A549 (cell line): ENCODE results near the gene MLC1. TPM values are rescaled to one million over a fixed set of nuclear protein-coding genes. Genes with fewer than 3 reads are reported as not detected.

Experiments
- ATAC-seq, 2 experiments: fragments of 200-7000 bp in 1 of 2; fragments of >200 bp in 1 of 2; cut with Nextera tagmentation in 1 of 2; cut with Tn5 transposase in 1 of 2; 3 replicates each; pipeline versions ENCODE4 v1.8.0 to v1.9.1; 2018 to 2020; ENCODE audit warnings: mild to moderate bottlenecking in 1 of 2, moderate library complexity in 1 of 2
- CTCF ChIA-PET: fragments of 300-600 bp; sonication (Branson Sonifier 250); formaldehyde crosslinking; extraction: SDS; loops from one replicate; lab custom pipeline; 2021; ENCODE audit warnings: antibody characterized with exemption, inconsistent platforms; lab: Yijun Ruan, JAX
- POLR2A ChIA-PET: fragments of 350-600 bp; formaldehyde crosslinking; extraction: SDS; loops from one replicate; lab custom pipeline; 2021; ENCODE audit warnings: antibody characterized with exemption, inconsistent platforms; lab: Yijun Ruan, JAX
- DNase-seq, 2 experiments: peaks; one replicate each; pipeline versions ENCODE4 v3.0.0 to v3.0.0-alpha.2; 2011 to 2016; ENCODE audit warnings: low read depth in 1 of 2, low spot score in 1 of 2
- FAIRE-seq: peaks from 2 replicates; lab custom pipeline; 2011; peaks lifted over from hg19 to GRCh38; lab: Jason Lieb, UNC
- H3K27ac ChIP-seq, 2 experiments: fragments of >200 bp; sonication (Bioruptor Twin); formaldehyde crosslinking; 3 replicates each; pipeline ENCODE4 v1.5.1; 2016 to 2017
- H3K4me1 ChIP-seq: fragments of >200 bp; sonication (Bioruptor Twin); formaldehyde crosslinking; 3 replicates; pipeline ENCODE4 v1.6.1; 2016
- H3K4me2 ChIP-seq: fragments of >200 bp; sonication (Bioruptor Twin); formaldehyde crosslinking; 3 replicates; pipeline ENCODE4 v1.6.1; 2016
- H3K4me3 ChIP-seq: fragments of >200 bp; sonication (Bioruptor Twin); formaldehyde crosslinking; 3 replicates; pipeline ENCODE4 v1.5.1; 2016
- H3K9me3 ChIP-seq: fragments of >200 bp; sonication (Bioruptor Twin); formaldehyde crosslinking; 3 replicates; pipeline ENCODE4 v1.6.1; 2016
- BHLHE40 ChIP-seq: IDR thresholded peaks from 2 replicates; pipeline ENCODE4 v1.6.1; 2012; ENCODE audit warnings: low read depth, low read length, inconsistent platforms
- CBX2 ChIP-seq: fragments of 200-600 bp; sonication (generic); IDR thresholded peaks from 2 replicates; pipeline ENCODE4 v1.6.1; 2016; ENCODE audit warnings: low read depth, mild to moderate bottlenecking, borderline replicate concordance
- CBX8 ChIP-seq: fragments of 200-600 bp; sonication (generic); IDR thresholded peaks from 2 replicates; pipeline ENCODE4 v1.6.1; 2016
- CEBPB ChIP-seq, 2 experiments: fragments of >200 bp in 1 of 2; sonication (Bioruptor Twin) in 1 of 2; formaldehyde crosslinking in 1 of 2; IDR thresholded peaks; 2 replicates each; pipeline ENCODE4 v1.6.1; 2012 to 2016
- CHD2 ChIP-seq: fragments of 150-350 bp; IDR thresholded peaks from 2 replicates; pipeline ENCODE4 v1.6.1; 2014; ENCODE audit warnings: low read length; ENCODE audit not compliant: partially characterized antibody
- EHF ChIP-seq: fragments of 250-450 bp; sonication (Bioruptor Pico); IDR thresholded peaks from 2 replicates; pipeline ENCODE4 v1.5.0; 2020; ENCODE audit warnings: mild to moderate bottlenecking
- EHMT2 ChIP-seq: fragments of 200-600 bp; sonication (generic); IDR thresholded peaks from 2 replicates; pipeline ENCODE4 v1.6.1; 2016; ENCODE audit warnings: antibody characterized with exemption, low read depth, mild to moderate bottlenecking, moderate library complexity
- EP300 ChIP-seq, 2 experiments: fragments of >200 bp; sonication (Bioruptor Twin); formaldehyde crosslinking; IDR thresholded peaks; 2 replicates in 1 of 2; 3 replicates in 1 of 2; pipeline ENCODE4 v1.6.1; 2016 to 2017
- ESRRA ChIP-seq: fragments of 150-350 bp; IDR thresholded peaks from 2 replicates; pipeline ENCODE4 v1.6.1; 2014; ENCODE audit warnings: mild to moderate bottlenecking, low read length, borderline replicate concordance
- FOSB ChIP-seq: fragments of 250-450 bp; sonication (Bioruptor Pico); IDR thresholded peaks from 2 replicates; pipeline ENCODE4 v1.5.0; 2020; ENCODE audit warnings: mild to moderate bottlenecking, moderate library complexity
- FOSL2 ChIP-seq, 2 experiments: fragments of 450-650 bp in 1 of 2; fragments of >200 bp in 1 of 2; sonication (Bioruptor Twin) in 1 of 2; formaldehyde crosslinking; IDR thresholded peaks; 2 replicates each; pipeline versions ENCODE4 v1.5.0 to v1.6.1; 2016 to 2020; ENCODE audit warnings: mild to moderate bottlenecking in 1 of 2, moderate library complexity in 1 of 2
- FOXS1 ChIP-seq: fragments of 250-450 bp; sonication (Bioruptor Pico); IDR thresholded peaks from 2 replicates; pipeline ENCODE4 v1.5.0; 2020; ENCODE audit warnings: mild to moderate bottlenecking, moderate library complexity
- HDAC2 ChIP-seq: fragments of 200-600 bp; sonication (generic); IDR thresholded peaks from 2 replicates; pipeline ENCODE4 v1.6.1; 2016
- HOXB5 ChIP-seq: fragments of 250-450 bp; sonication (Bioruptor Pico); IDR thresholded peaks from 2 replicates; pipeline ENCODE4 v1.5.0; 2020; ENCODE audit warnings: mild to moderate bottlenecking, moderate library complexity
- JUNB ChIP-seq: fragments of >200 bp; sonication (Bioruptor Twin); formaldehyde crosslinking; IDR thresholded peaks from 2 replicates; pipeline ENCODE4 v1.6.1; 2016
- KDM1A ChIP-seq: fragments of 200-600 bp; sonication (generic); IDR thresholded peaks from 2 replicates; pipeline ENCODE4 v1.6.1; 2016; ENCODE audit warnings: low read depth, mild to moderate bottlenecking
- MAFK ChIP-seq: fragments of 450-650 bp; IDR thresholded peaks from 2 replicates; pipeline ENCODE4 v1.6.1; 2014; ENCODE audit not compliant: partially characterized antibody
- MAZ ChIP-seq: fragments of 150-350 bp; IDR thresholded peaks from 2 replicates; pipeline ENCODE4 v1.6.1; 2014; ENCODE audit warnings: antibody characterized with exemption, low read depth, low read length, borderline replicate concordance
- MYC ChIP-seq: IDR thresholded peaks from 2 replicates; pipeline ENCODE4 v1.6.1; 2012; ENCODE audit warnings: mild to moderate bottlenecking, inconsistent platforms, low read length, improper control_type of control experiment, borderline replicate concordance
- NPAS2 ChIP-seq: fragments of 250-450 bp; sonication (Bioruptor Pico); IDR thresholded peaks from 2 replicates; pipeline ENCODE4 v1.8.0; 2022; ENCODE audit warnings: mild to moderate bottlenecking, moderate library complexity, borderline replicate concordance
- NR3C1 ChIP-seq: fragments of >200 bp; sonication (Bioruptor Twin); formaldehyde crosslinking; IDR thresholded peaks from 3 replicates; pipeline ENCODE4 v1.6.1; 2017
- POLR2A ChIP-seq: IDR thresholded peaks from 2 replicates; pipeline ENCODE4 v1.6.1; 2012; ENCODE audit warnings: mild to moderate bottlenecking, low read length
- POLR2AphosphoS2 ChIP-seq: conservative IDR thresholded peaks from 2 replicates; pipeline ENCODE4 v1.6.1; 2012; ENCODE audit warnings: low read length, improper control_type of control experiment, inconsistent platforms
- RARB ChIP-seq: fragments of 250-450 bp; sonication (Bioruptor Pico); IDR thresholded peaks from 2 replicates; pipeline ENCODE4 v1.8.0; 2021; ENCODE audit warnings: mild to moderate bottlenecking, moderate library complexity
- RCOR1 ChIP-seq: fragments of 150-350 bp; IDR thresholded peaks from 2 replicates; pipeline ENCODE4 v1.6.1; 2014; ENCODE audit warnings: antibody characterized with exemption, low read length, low read depth
- RNF2 ChIP-seq: fragments of 200-600 bp; sonication (generic); IDR thresholded peaks from 2 replicates; pipeline ENCODE4 v1.6.1; 2016; ENCODE audit warnings: low read depth, mild to moderate bottlenecking, antibody characterized with exemption, moderate library complexity, borderline replicate concordance
- SMC3 ChIP-seq: fragments of >200 bp; sonication (Bioruptor Twin); formaldehyde crosslinking; IDR thresholded peaks from 3 replicates; pipeline ENCODE4 v1.6.1; 2018; ENCODE audit warnings: inconsistent platforms
- TFCP2L1 ChIP-seq: fragments of 250-450 bp; sonication (Bioruptor Pico); IDR thresholded peaks from 2 replicates; pipeline ENCODE4 v1.5.0; 2021; ENCODE audit warnings: mild to moderate bottlenecking
- TP53 ChIP-seq: fragments of 250-450 bp; sonication (Bioruptor Pico); IDR thresholded peaks from 2 replicates; pipeline ENCODE4 v1.5.0; 2021; ENCODE audit warnings: mild to moderate bottlenecking, moderate library complexity
- ZFP36 ChIP-seq: fragments of 450-650 bp; IDR thresholded peaks from 2 replicates; pipeline ENCODE4 v1.6.1; 2014; ENCODE audit warnings: borderline replicate concordance; ENCODE audit not compliant: partially characterized antibody
- ZSCAN20 ChIP-seq: fragments of 250-450 bp; sonication (Bioruptor Pico); IDR thresholded peaks from 2 replicates; pipeline ENCODE4 v1.8.0; 2022; ENCODE audit warnings: mild to moderate bottlenecking, moderate library complexity
- WGBS: methylation state at CpG from one replicate; pipeline ENCODE4 v1.1.6; 2017; ENCODE audit errors: missing lambda C conversion rate; 5-methylcytosine and 5-hydroxymethylcytosine counted together
- polyA plus RNA-seq, 4 experiments: library from polyadenylated mRNA; depleted of rRNA in 3 of 4; stranded (reverse); fragments of >200 nt; fragmentation: RNase III in 1 of 4; extraction: RNeasy Plus Mini Kit Qiagen cat#74134 plus additional on column Dnase treatment in 1 of 4; gene quantifications; 2 replicates in 3 of 4; 3 replicates in 1 of 4; pipeline ENCODE4 v1.2.3, GENCODE V29; 2011 to 2017
- TF ChIP-seq, protein P1 (sequence below): IDR thresholded peaks from 2 replicates; pipeline ENCODE4 v1.6.1; 2012
- TF ChIP-seq, protein P2 (sequence below): fragments of >200 bp; sonication (Bioruptor Twin); formaldehyde crosslinking; IDR thresholded peaks from 3 replicates; pipeline ENCODE4 v1.5.1; 2016
- TF ChIP-seq, protein P3 (sequence below): fragments of 250-450 bp; sonication (Bioruptor Pico); IDR thresholded peaks from 2 replicates; pipeline ENCODE4 v1.5.0; 2021; ENCODE audit warnings: mild to moderate bottlenecking, moderate library complexity, borderline replicate concordance
- TF ChIP-seq, protein P4 (sequence below): IDR thresholded peaks from 2 replicates; pipeline ENCODE4 v1.6.1; 2012; ENCODE audit warnings: low read depth, borderline replicate concordance

MLC1 gene
- polyA plus RNA-seq, 2 of the 4 experiments (the other 2 are of a cell fraction): not detected

DNA sequence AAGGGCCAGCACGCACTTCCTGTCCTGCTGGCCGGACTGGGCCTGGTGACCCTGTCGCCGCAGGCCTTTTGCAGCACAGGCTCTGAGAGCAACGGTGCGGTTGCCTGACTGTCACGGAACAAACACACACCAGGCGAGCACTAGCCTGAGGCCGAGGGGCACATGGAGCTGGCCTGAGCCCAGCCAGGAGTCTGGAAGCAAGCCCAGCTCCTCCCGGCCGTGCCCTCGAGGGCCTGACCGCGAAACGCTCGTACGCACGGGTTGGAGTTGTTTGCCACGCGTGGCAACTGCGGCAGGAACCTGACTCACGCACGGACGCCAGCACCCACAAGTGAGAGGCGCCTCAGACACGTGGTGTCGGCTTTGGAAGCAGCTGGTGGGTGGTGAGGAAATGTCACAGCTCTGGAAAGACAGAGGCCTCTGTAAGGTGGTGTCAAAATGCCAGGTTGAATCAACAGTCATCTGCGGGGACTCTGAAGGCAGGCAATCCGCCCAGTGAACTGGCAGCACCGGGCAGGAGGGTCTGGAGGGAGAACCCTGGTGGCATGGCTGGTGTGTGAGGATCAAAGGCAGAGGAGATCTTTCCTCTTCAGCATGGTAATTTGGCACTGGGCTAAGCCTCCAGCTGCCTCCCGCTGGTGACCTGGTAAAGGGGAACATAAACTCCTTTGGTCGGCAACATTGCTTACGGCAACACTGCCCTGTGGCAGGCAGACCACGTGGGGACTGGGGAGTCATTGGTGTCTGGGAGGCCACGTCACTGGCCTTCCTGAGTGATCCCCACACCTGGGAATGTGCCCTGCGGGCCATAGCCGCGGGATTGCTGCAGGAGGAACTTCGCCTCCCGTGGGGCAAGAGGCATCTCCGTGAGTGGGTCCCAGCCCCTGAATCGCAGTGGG, 57.3 kb downstream of the MLC1 start:
- WGBS: 48% methylated on average over 30 of the region's 42 CpGs
- peak in 1 of 2 experiments; percentile 21; a peak in 2 of 6 replicates for ATAC-seq
- no peak overlapping the region for H3K4me2 ChIP-seq
- H3K27ac ChIP-seq: no peak overlapping the region
- FAIRE-seq: no peak
- H3K4me1 ChIP-seq: peaks cover 6% of the 10 kb centered on the region; the same call in 1 of the 3 replicates
- CTCF ChIA-PET: interaction anchor here (0.6 to 1.5 kb wide), 5 partner anchors 14 to 275 kb away, joined by 3 to 8 read pairs (median 3); no protein-coding TSS in a partner anchor
- H3K9me3 ChIP-seq: no peaks in the 10 kb centered on the region
- DNase-seq: peak; percentile 37 to 61
- TF ChIP-seq, protein P1, sequence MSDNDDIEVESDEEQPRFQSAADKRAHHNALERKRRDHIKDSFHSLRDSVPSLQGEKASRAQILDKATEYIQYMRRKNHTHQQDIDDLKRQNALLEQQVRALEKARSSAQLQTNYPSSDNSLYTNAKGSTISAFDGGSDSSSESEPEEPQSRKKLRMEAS: peak; percentile 40; the same call in 1 of the 2 replicates
- TF ChIP-seq POLR2AphosphoS2: no peak
- POLR2A ChIA-PET: no interaction called here
- no peak overlapping the region for H3K4me3 ChIP-seq

DNA sequence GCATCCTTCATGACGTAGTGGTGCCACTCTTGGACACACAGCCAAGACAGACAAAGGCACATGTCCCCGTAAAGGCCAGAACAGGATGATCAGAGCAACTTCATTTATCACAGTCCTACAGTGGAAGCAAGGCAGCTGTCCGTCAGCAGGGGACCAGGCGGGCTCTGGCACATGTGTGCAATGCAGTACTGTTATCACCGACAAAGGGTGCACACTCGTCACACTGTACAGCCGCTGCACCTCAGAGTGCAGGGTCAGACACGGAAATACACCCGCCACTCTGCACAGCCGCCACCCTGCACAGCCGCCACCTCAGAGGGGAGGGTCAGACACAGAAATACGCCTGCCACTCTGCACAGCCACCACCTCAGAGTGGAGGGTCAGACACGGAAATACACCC, 59.2 kb downstream of the MLC1 start:
- FAIRE-seq (no peak), ATAC-seq (no peak)
- CTCF ChIA-PET: no interaction called here

DNA sequence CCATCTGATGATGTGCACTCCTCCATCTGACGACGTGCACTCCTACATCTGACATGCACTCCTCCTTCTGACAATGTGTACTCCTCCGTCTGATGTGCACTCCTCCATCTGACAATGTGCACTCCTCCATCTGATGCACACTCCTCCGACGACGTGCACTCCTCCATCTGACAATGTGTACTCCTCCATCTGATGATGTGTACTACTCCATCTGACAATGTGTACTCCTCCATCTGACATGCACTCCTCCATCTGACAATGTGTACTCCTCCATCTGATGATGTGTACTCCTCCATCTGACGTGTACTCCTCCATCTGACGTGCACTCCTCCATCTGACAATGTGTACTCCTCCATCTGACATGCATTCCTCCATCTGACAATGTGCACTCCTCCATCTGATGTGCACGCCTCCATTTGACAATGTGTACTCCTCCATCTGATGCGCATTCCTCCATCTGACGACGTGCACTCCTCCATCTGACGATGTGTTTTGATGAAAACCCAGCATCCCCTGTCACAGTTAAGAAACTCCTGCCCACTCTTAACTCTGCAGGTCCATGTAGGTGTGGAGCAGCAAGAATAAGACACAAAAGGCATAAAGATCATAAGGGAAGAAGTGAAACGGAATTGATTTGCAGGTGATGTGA, 62.9 kb downstream of the MLC1 start:
- no peaks in the 10 kb centered on the region for H3K4me1 ChIP-seq
- H3K27ac ChIP-seq: no peak overlapping the region
- no peak for ATAC-seq
- ChIA-PET CTCF (no interaction called here), POLR2A (no interaction called here)
- H3K4me3 ChIP-seq: no peak overlapping the region
- 63% methylated on average over 14 of the region's 14 CpGs for WGBS
- no peak overlapping the region for H3K4me2 ChIP-seq
- DNase-seq: no peak
- FAIRE-seq: no peak
- H3K9me3 ChIP-seq: no peaks in the 10 kb centered on the region
- TF ChIP-seq RCOR1 (no peak), MAFK (no peak), ZSCAN20 (CRISPR knock-in tag) (no peak), HDAC2 (no peak), CEBPB (IDR thresholded peaks at IDR 0.05) (no peak), SMC3 (no peak), TP53 (CRISPR knock-in tag) (no peak), NR3C1 (no peak), MYC (no peak), CHD2 (no peak), BHLHE40 (no peak), CBX8 (no peak), NPAS2 (CRISPR knock-in tag) (no peak), FOXS1 (CRISPR knock-in tag) (no peak), POLR2A (no peak), HOXB5 (CRISPR knock-in tag) (no peak)
- TF ChIP-seq, protein P2, sequence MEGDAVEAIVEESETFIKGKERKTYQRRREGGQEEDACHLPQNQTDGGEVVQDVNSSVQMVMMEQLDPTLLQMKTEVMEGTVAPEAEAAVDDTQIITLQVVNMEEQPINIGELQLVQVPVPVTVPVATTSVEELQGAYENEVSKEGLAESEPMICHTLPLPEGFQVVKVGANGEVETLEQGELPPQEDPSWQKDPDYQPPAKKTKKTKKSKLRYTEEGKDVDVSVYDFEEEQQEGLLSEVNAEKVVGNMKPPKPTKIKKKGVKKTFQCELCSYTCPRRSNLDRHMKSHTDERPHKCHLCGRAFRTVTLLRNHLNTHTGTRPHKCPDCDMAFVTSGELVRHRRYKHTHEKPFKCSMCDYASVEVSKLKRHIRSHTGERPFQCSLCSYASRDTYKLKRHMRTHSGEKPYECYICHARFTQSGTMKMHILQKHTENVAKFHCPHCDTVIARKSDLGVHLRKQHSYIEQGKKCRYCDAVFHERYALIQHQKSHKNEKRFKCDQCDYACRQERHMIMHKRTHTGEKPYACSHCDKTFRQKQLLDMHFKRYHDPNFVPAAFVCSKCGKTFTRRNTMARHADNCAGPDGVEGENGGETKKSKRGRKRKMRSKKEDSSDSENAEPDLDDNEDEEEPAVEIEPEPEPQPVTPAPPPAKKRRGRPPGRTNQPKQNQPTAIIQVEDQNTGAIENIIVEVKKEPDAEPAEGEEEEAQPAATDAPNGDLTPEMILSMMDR: no peak

More for the DNA sequence above, 59.2 kb downstream of the MLC1 start:
- H3K27ac ChIP-seq: no peak overlapping the region
- TF ChIP-seq FOSB (CRISPR knock-in tag) (no peak), KDM1A (no peak), RNF2 (no peak), TFCP2L1 (CRISPR knock-in tag) (no peak), NR3C1 (no peak), FOSL2 (IDR thresholded peaks at IDR 0.05) (no peak), FOSL2 (CRISPR knock-in tag; IDR thresholded peaks at IDR 0.05) (no peak), EHF (no peak), NPAS2 (CRISPR knock-in tag) (no peak), ESRRA (no peak), MAFK (no peak), RARB (CRISPR knock-in tag) (no peak), EHMT2 (no peak), CBX2 (no peak), EP300 (IDR thresholded peaks at IDR 0.05) (no peak), MAZ (no peak), JUNB (no peak), ZFP36 (no peak)
- TF ChIP-seq, protein P3, sequence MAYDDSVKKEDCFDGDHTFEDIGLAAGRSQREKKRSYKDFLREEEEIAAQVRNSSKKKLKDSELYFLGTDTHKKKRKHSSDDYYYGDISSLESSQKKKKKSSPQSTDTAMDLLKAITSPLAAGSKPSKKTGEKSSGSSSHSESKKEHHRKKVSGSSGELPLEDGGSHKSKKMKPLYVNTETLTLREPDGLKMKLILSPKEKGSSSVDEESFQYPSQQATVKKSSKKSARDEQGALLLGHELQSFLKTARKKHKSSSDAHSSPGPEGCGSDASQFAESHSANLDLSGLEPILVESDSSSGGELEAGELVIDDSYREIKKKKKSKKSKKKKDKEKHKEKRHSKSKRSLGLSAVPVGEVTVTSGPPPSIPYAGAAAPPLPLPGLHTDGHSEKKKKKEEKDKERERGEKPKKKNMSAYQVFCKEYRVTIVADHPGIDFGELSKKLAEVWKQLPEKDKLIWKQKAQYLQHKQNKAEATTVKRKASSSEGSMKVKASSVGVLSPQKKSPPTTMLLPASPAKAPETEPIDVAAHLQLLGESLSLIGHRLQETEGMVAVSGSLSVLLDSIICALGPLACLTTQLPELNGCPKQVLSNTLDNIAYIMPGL (CRISPR knock-in tag): no peak
- TF ChIP-seq, protein P1: no peak
- TF ChIP-seq, protein P4, sequence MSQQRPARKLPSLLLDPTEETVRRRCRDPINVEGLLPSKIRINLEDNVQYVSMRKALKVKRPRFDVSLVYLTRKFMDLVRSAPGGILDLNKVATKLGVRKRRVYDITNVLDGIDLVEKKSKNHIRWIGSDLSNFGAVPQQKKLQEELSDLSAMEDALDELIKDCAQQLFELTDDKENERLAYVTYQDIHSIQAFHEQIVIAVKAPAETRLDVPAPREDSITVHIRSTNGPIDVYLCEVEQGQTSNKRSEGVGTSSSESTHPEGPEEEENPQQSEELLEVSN: no peak
- TF ChIP-seq, all 56 proteins: peak for 0
- Histone ChIP-seq H3K9me3 (no peaks in the 10 kb centered on the region), H3K4me3 (no peak overlapping the region), H3K4me2 (no peak overlapping the region), H3K4me1 (peaks cover 6% of the 10 kb centered on the region; the same call in 1 of the 3 replicates)
- 80% methylated on average over 5 of the region's 13 CpGs for WGBS
- no peak for DNase-seq
- POLR2A ChIA-PET: no interaction called here
